Endothelial cell of umbilical vein (primary cell): ENCODE data around the gene ADGRL3.

ENCODE experiments used
- EZH2 ChIP-seq: IDR thresholded peaks from 2 replicates; pipeline ENCODE4 v1.6.1; 2012; ENCODE audit warnings: borderline replicate concordance, low read depth, mild to moderate bottlenecking, moderate library complexity, low read length, inconsistent platforms; ENCODE audit not compliant: severe bottlenecking
- FOS ChIP-seq: IDR thresholded peaks from 2 replicates; pipeline ENCODE4 v1.6.1; 2011; ENCODE audit warnings: mild to moderate bottlenecking, low read length, moderate library complexity, borderline replicate concordance; ENCODE audit not compliant: insufficient read depth
- MYC ChIP-seq: IDR thresholded peaks from one replicate; pipeline ENCODE4 v1.6.1; 2011; ENCODE audit warnings: mild to moderate bottlenecking, low read depth, low read length
- POLR2A ChIP-seq: IDR thresholded peaks from 2 replicates; pipeline ENCODE4 v1.6.1; 2012; ENCODE audit warnings: low read depth, mild to moderate bottlenecking, control low read depth, low read length
- POLR2AphosphoS5 ChIP-seq: IDR thresholded peaks from 2 replicates; pipeline ENCODE4 v1.6.1; 2012; ENCODE audit warnings: low read depth, mild to moderate bottlenecking, control low read depth, low read length, moderate library complexity; ENCODE audit not compliant: insufficient read depth
- TF ChIP-seq, protein P1 (sequence below), 2 donors: IDR thresholded peaks; 1 replicate in 1 of 2; 2 replicates in 1 of 2; pipeline ENCODE4 v1.5.1; 2011; ENCODE audit warnings: low read length in 2 of 2, mild to moderate bottlenecking in 2 of 2, moderate library complexity in 2 of 2, control low read depth in 1 of 2, inconsistent platforms in 1 of 2, low read depth in 1 of 2; ENCODE audit not compliant: insufficient read depth in 1 of 2; ENCODE audit errors: extremely low read depth in 1 of 2
- TF ChIP-seq, protein P2 (sequence below): IDR thresholded peaks from 2 replicates; pipeline ENCODE4 v1.6.1; 2011; ENCODE audit not compliant: insufficient read depth, insufficient read length

DNA sequence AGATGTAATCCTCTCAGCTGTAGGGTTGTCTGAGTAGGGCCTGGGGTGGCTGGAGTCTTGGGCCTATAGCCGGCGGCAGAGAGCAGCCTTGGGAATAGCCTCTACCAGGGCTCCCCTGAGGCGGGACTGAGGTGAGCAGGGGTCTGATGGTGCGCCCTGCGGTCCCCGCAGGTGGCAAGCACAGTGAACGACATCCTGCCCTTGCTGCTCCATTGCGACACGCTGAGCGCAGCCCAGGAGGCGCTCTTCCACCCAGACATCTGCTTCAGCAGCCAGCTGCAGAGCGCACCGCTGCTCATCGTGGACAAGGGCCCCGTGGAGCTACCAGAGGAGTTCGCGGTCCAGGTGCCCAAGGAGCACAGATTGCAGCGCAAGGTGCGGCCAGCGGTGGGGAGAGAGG is 317.0 kb downstream of the ADGRL3 start:
- TF ChIP-seq, protein P1, sequence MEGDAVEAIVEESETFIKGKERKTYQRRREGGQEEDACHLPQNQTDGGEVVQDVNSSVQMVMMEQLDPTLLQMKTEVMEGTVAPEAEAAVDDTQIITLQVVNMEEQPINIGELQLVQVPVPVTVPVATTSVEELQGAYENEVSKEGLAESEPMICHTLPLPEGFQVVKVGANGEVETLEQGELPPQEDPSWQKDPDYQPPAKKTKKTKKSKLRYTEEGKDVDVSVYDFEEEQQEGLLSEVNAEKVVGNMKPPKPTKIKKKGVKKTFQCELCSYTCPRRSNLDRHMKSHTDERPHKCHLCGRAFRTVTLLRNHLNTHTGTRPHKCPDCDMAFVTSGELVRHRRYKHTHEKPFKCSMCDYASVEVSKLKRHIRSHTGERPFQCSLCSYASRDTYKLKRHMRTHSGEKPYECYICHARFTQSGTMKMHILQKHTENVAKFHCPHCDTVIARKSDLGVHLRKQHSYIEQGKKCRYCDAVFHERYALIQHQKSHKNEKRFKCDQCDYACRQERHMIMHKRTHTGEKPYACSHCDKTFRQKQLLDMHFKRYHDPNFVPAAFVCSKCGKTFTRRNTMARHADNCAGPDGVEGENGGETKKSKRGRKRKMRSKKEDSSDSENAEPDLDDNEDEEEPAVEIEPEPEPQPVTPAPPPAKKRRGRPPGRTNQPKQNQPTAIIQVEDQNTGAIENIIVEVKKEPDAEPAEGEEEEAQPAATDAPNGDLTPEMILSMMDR (IDR thresholded peaks at IDR 0.05; ENCODE audit: extremely low read depth in 1 of 2, insufficient read depth in 1 of 2, low read depth in 1 of 2, low read length in 2 of 2), result no peak
- TF ChIP-seq, protein P2, sequence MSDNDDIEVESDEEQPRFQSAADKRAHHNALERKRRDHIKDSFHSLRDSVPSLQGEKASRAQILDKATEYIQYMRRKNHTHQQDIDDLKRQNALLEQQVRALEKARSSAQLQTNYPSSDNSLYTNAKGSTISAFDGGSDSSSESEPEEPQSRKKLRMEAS, result no peak
- TF ChIP-seq EZH2, result no peak
- TF ChIP-seq POLR2A, result no peak
- no peak for TF ChIP-seq POLR2AphosphoS5
- no peak for TF ChIP-seq MYC
- no peak for TF ChIP-seq FOS
